HL-60/S4 treated with retinoic acid at 250 ng/mL for 4 days and 3 days (cell line): ENCODE results near the gene MYO3B.

Experiments
- in situ Hi-C: fragments of 300-500 bp; cut with MboI; formaldehyde crosslinking; loops from 2 replicates; pipeline ENCODE4 v1.7.0; 2022; ENCODE audit warnings: low sequenced_read_pairs

Gene MYO3B, protein sequence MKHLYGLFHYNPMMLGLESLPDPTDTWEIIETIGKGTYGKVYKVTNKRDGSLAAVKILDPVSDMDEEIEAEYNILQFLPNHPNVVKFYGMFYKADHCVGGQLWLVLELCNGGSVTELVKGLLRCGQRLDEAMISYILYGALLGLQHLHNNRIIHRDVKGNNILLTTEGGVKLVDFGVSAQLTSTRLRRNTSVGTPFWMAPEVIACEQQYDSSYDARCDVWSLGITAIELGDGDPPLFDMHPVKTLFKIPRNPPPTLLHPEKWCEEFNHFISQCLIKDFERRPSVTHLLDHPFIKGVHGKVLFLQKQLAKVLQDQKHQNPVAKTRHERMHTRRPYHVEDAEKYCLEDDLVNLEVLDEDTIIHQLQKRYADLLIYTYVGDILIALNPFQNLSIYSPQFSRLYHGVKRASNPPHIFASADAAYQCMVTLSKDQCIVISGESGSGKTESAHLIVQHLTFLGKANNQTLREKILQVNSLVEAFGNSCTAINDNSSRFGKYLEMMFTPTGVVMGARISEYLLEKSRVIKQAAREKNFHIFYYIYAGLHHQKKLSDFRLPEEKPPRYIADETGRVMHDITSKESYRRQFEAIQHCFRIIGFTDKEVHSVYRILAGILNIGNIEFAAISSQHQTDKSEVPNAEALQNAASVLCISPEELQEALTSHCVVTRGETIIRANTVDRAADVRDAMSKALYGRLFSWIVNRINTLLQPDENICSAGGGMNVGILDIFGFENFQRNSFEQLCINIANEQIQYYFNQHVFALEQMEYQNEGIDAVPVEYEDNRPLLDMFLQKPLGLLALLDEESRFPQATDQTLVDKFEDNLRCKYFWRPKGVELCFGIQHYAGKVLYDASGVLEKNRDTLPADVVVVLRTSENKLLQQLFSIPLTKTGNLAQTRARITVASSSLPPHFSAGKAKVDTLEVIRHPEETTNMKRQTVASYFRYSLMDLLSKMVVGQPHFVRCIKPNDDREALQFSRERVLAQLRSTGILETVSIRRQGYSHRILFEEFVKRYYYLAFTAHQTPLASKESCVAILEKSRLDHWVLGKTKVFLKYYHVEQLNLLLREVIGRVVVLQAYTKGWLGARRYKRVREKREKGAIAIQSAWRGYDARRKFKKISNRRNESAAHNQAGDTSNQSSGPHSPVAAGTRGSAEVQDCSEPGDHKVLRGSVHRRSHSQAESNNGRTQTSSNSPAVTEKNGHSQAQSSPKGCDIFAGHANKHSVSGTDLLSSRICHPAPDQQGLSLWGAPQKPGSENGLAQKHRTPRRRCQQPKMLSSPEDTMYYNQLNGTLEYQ (N-terminal part only)

DNA sequence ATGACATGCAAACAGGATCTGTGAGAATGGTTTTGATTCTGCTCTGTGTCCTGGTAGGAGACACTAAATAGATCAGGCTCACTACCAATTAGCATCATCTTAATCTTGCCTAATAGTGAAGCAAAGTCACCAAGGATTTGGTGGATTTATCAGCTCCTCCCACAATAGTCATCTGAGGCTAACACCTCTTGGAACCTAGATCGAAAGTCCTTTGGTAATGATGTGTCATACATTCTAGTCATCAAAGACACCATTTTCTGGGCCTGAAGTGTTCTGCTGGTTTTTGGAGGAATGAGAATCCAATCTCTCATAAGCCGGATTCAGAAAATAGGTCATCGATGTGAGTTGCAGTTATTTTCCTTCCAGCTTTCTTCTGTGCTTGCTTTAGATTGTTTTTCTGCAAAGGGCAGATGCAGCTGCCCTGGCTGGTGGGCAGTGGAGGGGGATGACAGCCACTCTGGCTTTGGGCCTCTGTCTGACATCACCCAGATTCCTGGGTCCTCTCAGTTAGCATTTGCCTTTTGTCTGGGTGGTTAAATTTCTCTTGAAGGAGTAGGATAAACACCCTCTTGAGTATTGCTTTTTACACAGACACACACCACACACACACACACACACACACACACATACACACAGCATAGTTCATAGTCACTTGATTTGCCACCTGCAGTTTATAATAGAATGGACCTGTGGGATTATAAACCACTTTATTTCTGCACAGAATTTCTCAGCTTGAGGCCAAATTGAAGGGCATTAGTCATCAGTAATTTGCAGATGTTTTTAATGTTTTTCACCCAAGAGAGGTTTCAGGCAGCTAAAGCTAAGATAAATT lies at the start of gene MYO3B:
Gene MYO3B (plus strand): TSS at position 198 of the 832 bp plus-strand sequence. CDS start 141 bp downstream, at position 339.
- in situ Hi-C loops = no loop called here

DNA sequence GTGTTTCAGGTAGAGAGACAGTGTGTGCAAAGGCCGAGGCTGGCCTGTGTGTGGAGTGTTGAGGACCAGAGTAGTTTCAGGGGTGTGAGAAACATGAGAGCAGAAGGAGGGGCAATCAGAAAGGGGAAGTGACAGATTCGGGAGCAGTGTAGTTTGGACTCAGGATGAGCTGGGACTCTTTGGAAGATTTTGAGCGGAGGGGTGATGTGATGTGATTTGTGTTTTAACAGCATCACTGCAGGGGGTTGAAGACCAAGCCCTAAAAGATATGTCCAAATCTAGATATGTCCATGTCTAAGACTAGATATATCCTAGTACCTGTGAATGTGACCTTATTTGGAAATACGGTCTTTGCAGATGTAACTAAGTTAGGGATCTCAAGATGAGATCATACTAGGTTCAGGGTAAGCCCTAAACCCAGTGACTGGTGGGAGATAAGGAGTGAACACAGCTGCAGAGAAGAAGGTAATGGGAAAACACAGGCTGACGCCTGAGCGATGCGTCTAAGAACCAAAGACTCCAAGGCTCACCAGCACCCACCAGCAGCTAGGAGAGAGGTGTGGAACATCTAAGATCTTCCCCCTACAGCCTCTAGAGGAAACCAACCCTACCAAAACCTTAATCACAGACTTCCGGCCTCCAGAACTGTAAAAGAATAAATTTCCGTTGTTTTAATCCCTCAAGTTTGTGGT lies 38.5 kb upstream of the MYO3B start:
- in situ Hi-C loops = no loop called here

DNA sequence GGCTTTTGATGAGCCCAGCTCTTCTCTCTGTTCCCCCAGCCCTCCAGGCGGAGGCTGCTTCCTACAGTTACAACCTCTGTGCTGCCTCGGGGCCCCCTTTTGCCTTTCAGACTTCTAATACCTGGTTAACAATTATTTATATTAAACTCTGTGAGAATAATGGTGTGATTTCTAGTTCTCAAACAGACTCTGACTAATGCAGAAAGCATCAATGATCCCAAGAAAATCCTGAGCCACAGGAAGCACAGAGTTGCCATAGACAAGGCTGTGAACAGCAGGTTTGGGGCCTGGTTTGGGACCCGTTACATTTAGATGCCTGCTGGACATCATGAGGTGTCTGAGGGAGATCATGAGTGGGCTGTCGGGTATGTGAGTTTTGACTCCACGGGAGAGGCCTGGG lies 37.4 kb upstream of the MYO3B start:
- in situ Hi-C loops = no loop called here

DNA sequence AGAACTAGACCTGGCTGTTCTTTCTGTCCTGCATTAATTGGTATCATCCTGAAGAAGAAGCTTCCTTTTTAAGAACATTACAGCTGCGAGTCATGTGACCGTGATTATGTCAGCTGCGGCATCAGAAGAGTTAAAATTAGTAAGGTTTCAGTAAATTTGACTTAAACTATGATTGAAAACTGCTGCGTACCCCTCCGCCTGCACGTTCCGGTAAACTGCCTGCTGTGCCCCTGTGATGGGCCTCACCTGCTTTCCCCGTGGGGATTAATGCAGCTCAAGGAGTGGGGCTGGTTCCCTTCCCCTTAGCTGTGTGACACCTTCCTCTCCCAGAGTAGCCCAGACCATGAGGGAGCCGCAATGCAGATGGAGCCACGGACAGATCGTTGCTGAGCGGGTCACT lies 36.1 kb upstream of the MYO3B start:
- in situ Hi-C loops = no loop called here

GRCh38 chr2:170142502-170142901 lies 35.4 kb upstream of the MYO3B start:
- in situ Hi-C loops = no loop called here

GRCh38 chr2:170143045-170143717 lies 34.8 kb upstream of the MYO3B start:
- in situ Hi-C loops = no loop called here

DNA sequence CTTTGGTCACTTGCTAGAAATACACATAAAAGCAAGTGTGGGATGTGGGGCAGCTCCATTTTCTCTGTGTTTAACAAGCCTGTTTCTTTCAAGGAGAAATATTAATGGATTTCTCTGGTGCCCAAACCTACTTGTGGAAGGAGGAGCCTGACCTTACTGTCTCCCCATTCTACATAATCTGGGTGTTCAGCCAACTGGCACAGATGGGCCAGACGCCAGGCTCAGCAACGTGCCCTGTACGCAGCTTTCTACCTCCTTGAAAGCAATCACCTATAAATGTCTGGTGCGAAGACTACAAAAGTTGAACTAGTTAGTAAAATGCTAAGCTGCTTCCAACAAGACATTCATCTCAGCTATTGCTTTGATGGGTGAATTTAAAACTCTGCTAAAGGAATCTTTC lies 33.2 kb upstream of the MYO3B start:
- in situ Hi-C loops = no loop called here

DNA sequence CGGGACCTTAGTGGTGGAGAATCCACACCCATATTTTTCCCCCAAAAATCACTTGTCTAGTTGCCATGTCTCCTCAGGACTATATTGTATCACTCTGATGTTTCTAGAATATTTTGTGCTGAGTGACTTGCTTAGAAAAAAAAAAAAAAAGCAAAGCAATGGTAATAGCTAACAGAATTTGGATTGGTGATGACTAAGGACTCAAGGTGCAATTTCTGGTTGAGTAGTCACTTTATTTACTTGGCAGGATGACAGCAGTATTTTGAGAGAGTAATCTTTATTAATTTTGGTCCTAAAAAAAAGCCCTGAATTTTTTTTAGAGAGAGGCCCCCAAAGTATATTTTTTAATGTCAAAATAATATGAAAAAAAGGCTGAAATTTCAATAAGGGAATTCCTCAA lies 32.8 kb upstream of the MYO3B start:
- in situ Hi-C loops = no loop called here

DNA sequence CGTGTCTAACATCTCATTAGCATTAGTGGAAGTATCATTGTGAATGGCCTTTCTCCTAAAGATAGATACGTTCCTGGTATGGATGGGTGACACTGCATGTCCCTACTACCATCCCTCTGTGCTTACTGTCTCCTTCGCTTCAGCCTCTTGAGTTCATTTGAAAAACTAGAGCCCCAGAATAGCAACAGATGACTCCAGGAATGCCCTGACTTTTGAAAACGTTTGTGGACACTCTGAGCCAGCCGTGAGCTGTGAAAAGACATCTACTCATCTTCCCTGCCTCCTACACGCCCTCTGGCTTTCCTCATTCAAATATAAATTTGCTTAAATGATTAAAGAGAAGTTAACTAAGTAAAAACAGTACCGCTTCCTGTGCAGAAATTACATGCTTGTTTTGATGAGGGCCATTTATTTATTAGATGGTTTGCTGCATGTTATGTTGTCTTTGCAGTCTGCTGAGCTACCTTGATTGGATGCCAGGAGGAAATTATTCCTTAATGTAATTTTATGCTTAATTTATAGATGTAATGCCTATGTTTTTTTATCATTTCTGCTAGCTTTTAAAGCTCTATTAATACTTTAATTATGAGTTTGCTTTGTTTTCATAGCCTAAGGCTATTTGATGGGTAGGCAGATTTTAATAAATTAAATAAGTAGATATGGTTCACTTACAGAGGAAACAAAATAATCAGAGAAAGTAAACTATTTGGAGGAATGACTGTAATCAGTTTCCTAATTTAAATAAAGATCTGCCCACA lies 32.1 kb upstream of the MYO3B start:
- in situ Hi-C loops = no loop called here

GRCh38 chr2:170146784-170147183 lies 31.2 kb upstream of the MYO3B start:
- in situ Hi-C loops = no loop called here

GRCh38 chr2:170147576-170147975 lies 30.4 kb upstream of the MYO3B start:
- in situ Hi-C loops = no loop called here

GRCh38 chr2:170148161-170148560 lies 29.8 kb upstream of the MYO3B start:
- in situ Hi-C loops = no loop called here

- in situ Hi-C loops = no loop called here
Observed at GRCh38 chr2:170152421-170152820, 25.5 kb upstream of the MYO3B start.

GRCh38 chr2:170155022-170155722 lies 22.8 kb upstream of the MYO3B start:
- in situ Hi-C loops = no loop called here

DNA sequence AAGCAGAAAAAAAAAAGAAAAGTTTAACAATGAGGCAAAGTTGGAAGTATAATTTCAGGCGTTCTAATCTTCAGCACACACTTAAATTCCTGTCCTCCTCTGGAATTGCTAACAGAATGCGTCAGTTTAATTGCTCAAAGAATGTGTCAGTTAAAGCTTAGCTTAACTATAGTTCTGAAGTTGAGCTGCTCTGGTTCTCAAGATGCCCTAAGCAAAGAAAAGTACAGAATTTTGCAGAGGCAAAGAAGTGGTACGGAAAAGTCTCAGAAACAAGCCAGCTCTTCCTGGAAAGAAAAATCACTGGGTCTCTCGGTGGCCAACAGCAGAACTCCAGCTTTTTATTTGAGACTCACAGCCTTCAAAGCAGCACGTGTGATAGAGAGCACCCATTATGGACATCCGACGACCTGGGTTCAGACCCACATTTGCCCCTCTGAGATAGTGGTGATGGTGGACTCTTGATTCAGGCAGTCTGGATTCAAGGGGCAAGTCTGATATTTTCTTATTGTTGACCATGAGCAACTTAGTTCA lies 22.2 kb upstream of the MYO3B start:
- in situ Hi-C loops = no loop called here

- in situ Hi-C loops = no loop called here
Observed at GRCh38 chr2:170156592-170156991, 21.4 kb upstream of the MYO3B start.

DNA sequence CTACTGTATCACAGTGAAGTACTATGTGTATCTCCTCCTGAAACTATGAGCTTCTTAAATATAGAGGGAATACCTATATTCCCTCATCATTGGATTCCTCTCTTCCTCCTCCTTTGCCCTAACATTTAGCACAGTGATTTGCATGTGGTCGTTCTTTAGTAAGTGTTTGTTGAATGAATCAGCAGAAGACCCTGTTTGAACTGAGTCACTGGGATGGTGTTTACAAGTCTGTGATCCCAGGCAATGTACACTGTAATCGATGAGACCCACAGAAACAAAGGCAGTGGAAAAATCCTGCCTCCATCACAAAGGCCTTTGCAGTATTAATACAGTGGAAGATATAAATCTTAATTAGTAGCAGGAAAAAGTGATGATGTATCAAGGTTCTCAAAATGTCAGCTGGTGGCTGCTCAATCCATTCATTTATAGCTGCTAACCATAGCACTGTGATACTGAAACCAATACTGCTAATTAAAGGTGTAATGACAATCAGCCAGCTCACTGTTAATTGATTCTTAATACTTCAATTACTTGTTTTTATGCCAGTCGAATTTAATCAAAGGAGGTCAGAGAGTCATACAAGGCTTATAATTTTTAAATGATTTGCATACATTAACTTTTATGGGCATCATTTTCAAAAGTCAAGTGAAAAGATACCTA lies 20.8 kb upstream of the MYO3B start:
- in situ Hi-C loops = no loop called here
